Astrocyte (in vitro differentiated cells and primary cell): ENCODE measurements around the gene CCDC120. TPM values are rescaled to one million over a fixed set of nuclear protein-coding genes. Genes with fewer than 3 reads are reported as not detected.

Source experiments
- DNase-seq: peaks from one replicate; pipeline ENCODE4 v3.0.0-alpha.2; 2010; ENCODE audit warnings: low read depth
- FAIRE-seq: peaks from 2 replicates; lab custom pipeline; 2011; peaks lifted over from hg19 to GRCh38; lab: Jason Lieb, UNC
- H2AFZ ChIP-seq: 2 replicates; pipeline ENCODE4 v1.6.0; 2012; ENCODE audit warnings: low read depth, low read length, inconsistent platforms
- H3K27ac ChIP-seq: 2 replicates; pipeline ENCODE4 v1.5.1; 2011; ENCODE audit warnings: low read depth, low read length, inconsistent platforms
- H3K27me3 ChIP-seq: 2 replicates; pipeline ENCODE4 v1.6.0; 2011; ENCODE audit warnings: low read length, inconsistent platforms; ENCODE audit not compliant: insufficient read depth
- H3K36me3 ChIP-seq: 2 replicates; pipeline ENCODE4 v1.5.1; 2011; ENCODE audit warnings: low read length, inconsistent platforms; ENCODE audit not compliant: insufficient read depth
- H3K4me1 ChIP-seq: 2 replicates; pipeline ENCODE4 v1.5.1; 2011; ENCODE audit warnings: low read length, inconsistent platforms; ENCODE audit not compliant: insufficient read depth
- H3K4me2 ChIP-seq: 2 replicates; pipeline ENCODE4 v1.6.0; 2012; ENCODE audit warnings: low read length, inconsistent platforms
- H3K4me3 ChIP-seq: 2 replicates; pipeline ENCODE4 v1.5.1; 2011; ENCODE audit warnings: low read depth, mild to moderate bottlenecking, low read length, inconsistent platforms; ENCODE audit not compliant: insufficient read depth
- H3K79me2 ChIP-seq: 2 replicates; pipeline ENCODE4 v1.6.0; 2012; ENCODE audit warnings: mild to moderate bottlenecking, low read length, inconsistent platforms; ENCODE audit not compliant: insufficient read depth
- H3K9ac ChIP-seq: 2 replicates; pipeline ENCODE4 v1.6.0; 2012; ENCODE audit warnings: mild to moderate bottlenecking, low read length, inconsistent platforms
- H3K9me3 ChIP-seq: 2 replicates; pipeline ENCODE4 v1.5.1; 2012; ENCODE audit warnings: low read depth, mild to moderate bottlenecking, low read length, inconsistent platforms; ENCODE audit not compliant: insufficient read depth
- H4K20me1 ChIP-seq: 2 replicates; pipeline ENCODE4 v1.6.0; 2012; ENCODE audit warnings: low read length, inconsistent platforms; ENCODE audit not compliant: insufficient read depth
- H3K27ac Mint-ChIP-seq: one replicate; pipeline ENCODE4 v1.8.0; 2021; ENCODE audit warnings: mild to moderate bottlenecking, mixed read lengths; ENCODE audit not compliant: unreplicated experiment
- H3K27me3 Mint-ChIP-seq: one replicate; pipeline ENCODE4 v1.8.0; 2021; ENCODE audit warnings: low read depth, mixed read lengths; ENCODE audit not compliant: unreplicated experiment
- H3K36me3 Mint-ChIP-seq: one replicate; pipeline ENCODE4 v1.8.0; 2021; ENCODE audit warnings: low read depth, mixed read lengths; ENCODE audit not compliant: unreplicated experiment
- H3K4me1 Mint-ChIP-seq: one replicate; pipeline ENCODE4 v1.8.0; 2021; ENCODE audit warnings: low read depth, mixed read lengths; ENCODE audit not compliant: unreplicated experiment
- H3K4me3 Mint-ChIP-seq: one replicate; pipeline ENCODE4 v1.8.0; 2021; ENCODE audit warnings: mild to moderate bottlenecking, moderate library complexity, mixed read lengths; ENCODE audit not compliant: unreplicated experiment
- H3K9me3 Mint-ChIP-seq: one replicate; pipeline ENCODE4 v1.8.0; 2021; ENCODE audit warnings: mild to moderate bottlenecking, mixed read lengths; ENCODE audit not compliant: unreplicated experiment
- EZH2 ChIP-seq: IDR thresholded peaks from 2 replicates; pipeline ENCODE4 v1.6.1; 2012; ENCODE audit warnings: mild to moderate bottlenecking, low read length, inconsistent platforms; ENCODE audit not compliant: insufficient read depth
- total RNA-seq: library from RNA; stranded (reverse); gene quantifications from 2 replicates; pipeline ENCODE4 v1.2.1, GENCODE V29; 2021
- TF ChIP-seq, protein P1 (sequence below): IDR thresholded peaks from 2 replicates; pipeline ENCODE4 v1.5.1; 2011; ENCODE audit warnings: low read depth, mild to moderate bottlenecking, inconsistent platforms, low read length, moderate library complexity; ENCODE audit not compliant: insufficient read depth

Gene CCDC120
- total RNA-seq, 1 donor from 2014 or later, result 8.2 TPM

DNA sequence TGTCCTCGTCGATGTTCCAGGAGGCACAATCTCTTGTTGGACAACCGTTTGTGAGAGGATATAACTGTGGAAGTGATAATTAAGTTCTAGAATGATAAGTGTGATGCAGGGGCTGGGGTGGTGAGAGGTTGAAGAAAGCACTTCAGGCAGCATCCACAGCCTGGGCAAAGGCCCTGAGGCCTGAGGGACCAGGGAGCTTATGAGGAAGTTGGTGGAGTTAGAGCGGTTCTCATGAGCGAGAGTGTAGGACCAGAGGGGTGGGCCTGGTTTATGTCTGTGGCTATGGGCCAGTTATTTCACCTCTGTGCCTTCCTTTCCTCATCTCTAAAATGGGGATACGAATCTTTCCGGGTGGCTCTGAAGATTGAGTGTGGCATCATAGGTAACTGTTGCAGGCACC, 2.7 kb downstream of the CCDC120 start:
- Histone ChIP-seq H3K9me3 (no peaks in the 10 kb centered on the region), H4K20me1 (no peaks in the 10 kb centered on the region), H3K36me3 (no peaks in the 10 kb centered on the region), H3K4me3 (no peak overlapping the region), H3K27ac (no peak overlapping the region), H3K79me2 (no peaks in the 10 kb centered on the region), H3K4me2 (no peak overlapping the region), H3K27me3 (no peaks in the 10 kb centered on the region), H2AFZ (no peak overlapping the region), H3K4me1 (no peaks in the 10 kb centered on the region), H3K9ac (no peak overlapping the region)
- Mint-ChIP-seq H3K27ac (no peak overlapping the region), H3K4me1 (peaks cover 2% of the 10 kb centered on the region), H3K36me3 (no peaks in the 10 kb centered on the region), H3K9me3 (no peaks in the 10 kb centered on the region), H3K4me3 (no peak overlapping the region), H3K27me3 (no peaks in the 10 kb centered on the region)
- DNase-seq, result no peak
- TF ChIP-seq, protein P1, sequence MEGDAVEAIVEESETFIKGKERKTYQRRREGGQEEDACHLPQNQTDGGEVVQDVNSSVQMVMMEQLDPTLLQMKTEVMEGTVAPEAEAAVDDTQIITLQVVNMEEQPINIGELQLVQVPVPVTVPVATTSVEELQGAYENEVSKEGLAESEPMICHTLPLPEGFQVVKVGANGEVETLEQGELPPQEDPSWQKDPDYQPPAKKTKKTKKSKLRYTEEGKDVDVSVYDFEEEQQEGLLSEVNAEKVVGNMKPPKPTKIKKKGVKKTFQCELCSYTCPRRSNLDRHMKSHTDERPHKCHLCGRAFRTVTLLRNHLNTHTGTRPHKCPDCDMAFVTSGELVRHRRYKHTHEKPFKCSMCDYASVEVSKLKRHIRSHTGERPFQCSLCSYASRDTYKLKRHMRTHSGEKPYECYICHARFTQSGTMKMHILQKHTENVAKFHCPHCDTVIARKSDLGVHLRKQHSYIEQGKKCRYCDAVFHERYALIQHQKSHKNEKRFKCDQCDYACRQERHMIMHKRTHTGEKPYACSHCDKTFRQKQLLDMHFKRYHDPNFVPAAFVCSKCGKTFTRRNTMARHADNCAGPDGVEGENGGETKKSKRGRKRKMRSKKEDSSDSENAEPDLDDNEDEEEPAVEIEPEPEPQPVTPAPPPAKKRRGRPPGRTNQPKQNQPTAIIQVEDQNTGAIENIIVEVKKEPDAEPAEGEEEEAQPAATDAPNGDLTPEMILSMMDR, result no peak
- no peak for TF ChIP-seq EZH2
- FAIRE-seq, result no peak

DNA sequence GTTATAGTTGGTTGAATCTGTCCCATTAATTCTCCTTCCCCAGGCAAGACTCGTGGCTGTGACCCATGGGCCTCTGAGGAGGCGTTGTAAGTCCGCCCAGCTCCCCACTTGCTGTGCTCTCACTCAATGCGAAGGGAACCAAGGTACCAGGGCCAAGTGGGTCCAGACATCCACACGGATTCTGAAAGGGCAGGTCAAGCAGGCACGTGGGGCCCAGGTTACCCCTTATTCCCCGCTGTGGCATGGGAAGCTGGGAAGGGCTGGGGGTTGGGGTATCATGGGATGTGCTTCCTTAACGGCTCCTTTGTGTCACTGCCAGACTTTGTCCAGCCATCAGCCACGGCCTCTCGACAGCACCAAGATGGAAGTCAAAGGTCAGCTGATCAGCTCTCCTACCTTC, 3.1 kb downstream of the CCDC120 start:
- TF ChIP-seq EZH2, result no peak
- TF ChIP-seq, protein P1, result no peak
- Histone ChIP-seq H3K79me2 (no peaks in the 10 kb centered on the region), H3K4me3 (no peak overlapping the region), H3K9me3 (no peaks in the 10 kb centered on the region), H4K20me1 (no peaks in the 10 kb centered on the region), H3K27me3 (no peaks in the 10 kb centered on the region), H3K4me2 (no peak overlapping the region), H2AFZ (no peak overlapping the region), H3K9ac (no peak overlapping the region), H3K4me1 (no peaks in the 10 kb centered on the region), H3K36me3 (no peaks in the 10 kb centered on the region), H3K27ac (no peak overlapping the region)
- DNase-seq (no peak), FAIRE-seq (no peak)
- H3K27ac Mint-ChIP-seq, result no peak overlapping the region
- no peaks in the 10 kb centered on the region for H3K4me1 Mint-ChIP-seq
- no peaks in the 10 kb centered on the region for H3K9me3 Mint-ChIP-seq
- H3K4me3 Mint-ChIP-seq, result no peak overlapping the region
- H3K27me3 Mint-ChIP-seq, result no peaks in the 10 kb centered on the region
- H3K36me3 Mint-ChIP-seq, result no peaks in the 10 kb centered on the region

DNA sequence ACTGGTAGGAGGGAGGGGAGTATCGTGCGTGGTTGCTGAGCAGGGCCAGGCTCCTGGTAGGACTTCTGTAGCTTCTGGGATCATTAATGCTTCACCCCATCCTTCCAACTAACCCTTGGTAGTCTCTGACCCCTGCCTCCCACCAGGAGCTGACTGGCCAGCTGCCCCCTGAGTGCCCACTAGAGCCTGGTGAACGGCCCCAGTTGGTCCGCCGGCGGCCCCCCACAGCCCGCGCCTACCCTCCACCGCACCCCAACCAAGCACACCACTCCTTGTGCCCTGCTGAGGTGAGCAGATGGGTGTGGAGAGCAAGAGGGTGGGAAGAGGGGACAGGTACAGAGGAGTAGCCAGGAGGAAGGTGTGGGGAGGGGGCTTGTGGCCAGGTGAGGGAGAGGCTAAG, 4.9 kb downstream of the CCDC120 start:
- Histone ChIP-seq H2AFZ (no peak overlapping the region), H3K9me3 (no peaks in the 10 kb centered on the region), H3K27ac (no peak overlapping the region), H3K4me2 (no peak overlapping the region), H3K79me2 (no peaks in the 10 kb centered on the region), H4K20me1 (no peaks in the 10 kb centered on the region), H3K4me3 (no peak overlapping the region), H3K36me3 (no peaks in the 10 kb centered on the region), H3K4me1 (no peaks in the 10 kb centered on the region), H3K27me3 (no peaks in the 10 kb centered on the region), H3K9ac (no peak overlapping the region)
- Mint-ChIP-seq H3K9me3 (no peaks in the 10 kb centered on the region), H3K27ac (no peak overlapping the region), H3K36me3 (no peaks in the 10 kb centered on the region), H3K27me3 (no peaks in the 10 kb centered on the region), H3K4me1 (no peaks in the 10 kb centered on the region), H3K4me3 (no peak overlapping the region)
- TF ChIP-seq, protein P1, result no peak
- TF ChIP-seq EZH2, result no peak
- DNase-seq, result no peak
- no peak for FAIRE-seq
